ENCODE data around the gene FGD4.

FGD4 gene

DNA sequence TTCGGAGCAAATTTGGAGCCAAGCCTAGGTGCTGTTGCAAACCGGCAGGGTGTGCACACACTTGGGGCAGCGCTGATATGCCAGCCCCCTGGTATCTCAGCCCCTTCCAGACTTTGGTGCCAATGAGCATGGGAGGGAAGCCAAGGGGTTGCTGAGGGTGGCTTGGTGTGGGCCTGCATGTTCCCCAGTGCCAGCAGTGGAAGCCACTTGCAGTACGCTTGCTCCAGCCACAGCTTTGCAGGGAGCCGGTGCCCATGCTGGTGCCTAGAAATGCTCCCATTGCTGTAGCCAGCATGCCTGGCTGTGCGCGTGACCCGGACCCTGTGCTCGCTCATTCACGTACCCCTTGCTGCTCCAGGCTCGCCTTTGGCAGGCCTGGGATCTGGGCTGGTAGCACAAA lies 212.6 kb downstream of the FGD4 start:
- DNase-seq (ENCODE audit: low spot score) = no peak

DNA sequence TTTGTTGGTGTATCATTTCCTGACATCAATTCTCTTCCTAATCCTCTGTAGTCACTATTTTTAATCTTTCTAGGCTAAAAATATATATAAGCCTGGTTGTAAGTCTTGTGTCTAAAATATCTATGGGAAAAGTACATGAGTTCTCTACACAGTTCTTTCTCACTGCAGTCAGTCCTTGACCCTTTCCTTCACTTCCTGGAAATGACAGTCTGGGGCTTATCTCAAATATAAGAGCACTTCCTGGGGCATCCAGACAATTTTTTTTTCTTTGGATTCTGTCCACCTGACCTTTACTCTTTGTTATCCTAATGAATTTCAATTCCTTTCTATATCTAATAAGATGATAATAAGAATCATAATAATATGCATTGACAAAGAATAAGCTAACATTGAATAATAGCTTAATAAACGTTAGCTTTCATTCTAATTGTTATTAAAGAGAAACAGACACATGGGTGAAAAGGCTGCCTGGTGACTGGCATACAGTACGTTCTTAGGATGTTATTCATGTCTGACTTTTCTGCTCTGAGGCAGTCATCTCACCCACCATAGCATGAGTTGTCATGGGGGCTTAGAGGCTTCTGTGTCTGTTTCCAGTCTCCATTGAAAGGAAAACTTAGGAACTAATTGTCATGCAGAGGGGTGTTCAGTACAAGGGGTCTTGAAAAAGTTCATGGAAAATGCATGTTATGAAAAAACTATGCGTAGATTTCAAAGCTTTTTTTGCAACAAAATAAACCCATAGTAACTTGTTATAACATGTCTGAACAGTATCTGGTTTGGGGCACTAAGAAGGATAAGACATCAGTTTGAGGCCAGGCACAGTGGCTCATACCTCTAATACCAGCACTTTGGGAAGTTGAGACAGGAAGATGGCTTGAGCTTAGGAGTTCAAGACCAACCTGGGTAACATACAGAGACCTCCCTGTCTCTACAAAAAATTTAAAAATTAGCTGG lies 213.6 kb downstream of the FGD4 start:
- DNase-seq (ENCODE audit: low spot score) = no peak

DNA sequence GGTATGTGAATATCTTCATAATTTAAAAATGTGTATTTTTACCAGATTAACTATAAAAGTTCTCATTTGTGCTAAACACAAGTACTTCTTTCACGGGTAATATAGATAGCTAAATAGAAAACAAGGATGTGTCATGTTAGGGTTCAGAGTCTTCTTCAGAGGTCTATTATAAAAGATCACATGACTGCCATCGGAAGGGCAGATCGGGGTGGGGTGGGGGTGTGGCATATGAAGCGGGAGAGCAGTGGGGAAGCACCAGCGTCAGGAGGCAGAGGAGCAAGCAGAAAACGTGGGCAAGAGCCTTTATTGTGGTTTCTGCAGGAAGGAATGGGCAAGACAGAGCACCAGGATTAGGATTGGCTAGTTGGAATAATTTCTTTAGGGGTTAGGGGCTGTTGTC lies 216.1 kb downstream of the FGD4 start:
- DNase-seq (ENCODE audit: low spot score) = no peak

DNA sequence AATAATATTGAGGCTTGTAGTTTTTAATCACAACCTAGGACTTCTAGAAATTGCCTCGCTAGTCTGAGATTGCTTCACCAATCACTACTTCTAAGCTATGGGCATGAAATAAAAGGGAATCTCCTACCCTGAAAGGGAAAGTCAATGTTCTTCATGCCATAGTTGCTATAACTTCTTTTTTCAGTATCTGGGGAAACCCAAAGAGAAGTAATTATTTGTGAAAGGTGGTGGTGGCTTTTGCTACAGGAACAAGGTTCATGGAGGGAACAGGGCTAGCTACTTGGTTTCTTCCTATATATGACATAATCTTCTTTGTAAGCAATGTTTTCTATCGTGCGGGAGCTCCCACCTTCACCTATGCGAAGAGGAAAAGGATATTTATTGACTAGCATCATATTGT lies 218.2 kb downstream of the FGD4 start:
- DNase-seq (ENCODE audit: low spot score) = no peak

DNA sequence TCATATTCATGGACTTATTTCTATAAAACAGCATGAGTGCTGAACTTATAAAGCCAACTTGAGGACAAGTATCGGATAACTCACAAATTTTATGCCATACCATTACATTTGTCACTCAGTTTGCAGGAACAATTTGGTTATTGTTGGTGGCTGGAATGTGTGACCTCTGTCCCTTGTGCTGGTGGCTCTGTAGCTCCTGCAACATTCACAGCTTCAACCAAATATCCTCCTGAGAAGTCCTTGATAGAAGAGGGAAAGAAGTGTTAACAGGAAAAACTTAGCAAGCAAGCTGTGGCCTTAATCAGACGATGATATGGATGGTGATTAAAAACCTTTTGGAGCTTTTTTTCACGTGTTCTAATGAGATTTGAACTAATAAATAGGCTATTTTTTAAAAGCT lies 218.8 kb downstream of the FGD4 start:
- no peak for DNase-seq (ENCODE audit: low spot score)

DNA sequence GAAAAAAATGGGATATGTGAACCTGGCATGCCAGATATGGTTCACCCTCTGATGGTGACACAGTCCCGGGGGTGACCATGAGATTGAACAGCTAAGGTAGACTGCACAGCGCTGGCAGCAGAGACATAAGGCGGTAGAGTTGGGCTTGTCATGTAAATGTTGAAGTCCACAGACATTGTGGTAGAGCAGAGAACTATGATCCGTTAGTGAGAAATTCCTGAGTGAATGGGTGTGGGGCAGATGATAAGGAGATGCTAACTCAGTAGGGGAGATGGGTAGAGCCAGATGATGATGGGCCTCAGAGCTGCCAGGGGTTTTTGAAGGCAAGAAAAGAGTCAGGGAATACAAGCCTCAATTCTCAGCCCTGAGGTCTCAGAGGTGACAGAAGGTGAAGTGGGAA lies 228.6 kb downstream of the FGD4 start:
- no peak for DNase-seq (ENCODE audit: low spot score)

DNA sequence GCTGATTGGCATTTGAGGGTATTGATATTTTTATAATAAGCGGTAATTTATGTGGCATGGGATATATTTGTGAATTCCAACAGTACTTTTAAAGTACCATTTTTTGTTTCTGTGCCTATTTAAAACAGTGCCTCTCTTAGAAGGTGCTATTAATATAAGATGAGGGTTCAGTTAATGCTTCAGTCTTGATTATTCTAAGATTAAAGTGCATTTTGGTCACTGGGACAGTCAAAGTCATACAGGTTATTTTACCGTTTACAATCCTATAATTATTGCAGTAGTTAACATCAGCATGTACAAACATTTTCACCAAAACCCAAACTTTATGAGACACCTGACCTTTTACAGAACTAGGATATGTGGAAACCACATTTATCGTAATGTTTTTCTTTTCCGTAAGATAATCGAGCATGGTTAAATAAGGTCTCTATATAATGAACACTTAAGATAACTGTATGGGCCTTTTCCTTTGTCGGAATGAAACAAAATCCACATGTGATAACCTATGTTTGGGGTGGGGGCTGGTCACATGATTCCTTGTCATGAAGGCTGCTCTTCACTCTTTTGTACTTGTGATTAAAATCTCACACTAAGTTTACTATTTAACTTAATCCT lies 242.0 kb downstream of the FGD4 start:
- no peak for DNase-seq (ENCODE audit: low spot score)

DNA sequence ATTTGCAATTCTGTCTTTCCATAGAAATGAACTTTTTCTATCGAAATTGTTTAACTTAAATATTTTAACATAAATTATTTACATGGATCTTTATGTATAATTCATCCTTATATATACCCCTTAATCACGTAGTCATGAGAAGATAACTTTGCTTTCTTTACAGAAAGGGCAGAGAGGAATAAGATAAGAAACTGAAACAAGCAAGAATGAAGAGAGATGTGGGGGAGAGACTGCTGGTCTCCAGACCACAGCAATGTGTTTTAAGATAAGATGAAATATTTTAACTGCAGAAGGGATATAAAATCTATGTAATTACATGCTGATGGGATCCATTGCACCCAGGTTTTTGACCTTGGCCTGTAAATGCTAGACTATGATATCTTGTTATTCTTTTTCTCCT lies 245.1 kb downstream of the FGD4 start:
- DNase-seq (ENCODE audit: low spot score) = no peak

DNA sequence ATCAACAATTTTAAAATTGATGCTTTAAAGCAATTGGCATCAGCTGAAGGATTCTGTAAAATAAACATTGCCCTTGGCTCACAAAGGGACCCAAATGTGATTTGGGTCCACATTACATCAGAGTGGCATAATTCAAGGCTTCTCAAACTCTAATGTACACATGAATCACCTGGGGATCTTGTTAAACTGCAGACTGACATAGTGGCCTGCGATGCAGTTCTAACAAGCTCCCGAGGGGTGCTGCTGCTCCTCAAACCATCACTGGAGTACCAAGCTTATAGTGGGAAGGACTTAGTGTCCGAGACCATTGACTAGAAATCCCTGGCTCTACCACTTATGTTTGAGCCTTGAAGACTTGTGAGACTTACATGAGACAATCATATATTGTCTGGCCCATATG lies 247.9 kb downstream of the FGD4 start:
- no peak for DNase-seq (ENCODE audit: low spot score)

DNA sequence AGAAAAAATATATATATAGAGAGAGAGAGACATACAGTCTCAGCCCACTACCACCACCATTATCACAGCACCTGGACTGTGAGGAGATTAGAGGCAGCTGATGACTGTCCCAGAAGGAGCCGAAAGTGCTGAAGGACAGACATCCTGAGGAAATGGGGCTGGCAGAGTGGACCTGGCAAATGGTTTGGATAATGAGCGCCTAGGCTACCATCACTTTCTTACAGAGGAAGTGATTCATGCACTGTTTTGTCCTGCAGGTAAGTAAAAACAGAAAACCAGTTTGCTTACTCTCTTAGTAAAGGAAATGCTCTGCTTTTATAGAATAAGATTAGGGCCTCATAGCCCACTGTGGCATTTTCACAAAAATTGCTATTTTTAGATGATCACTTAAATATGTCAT lies 251.2 kb downstream of the FGD4 start:
- no peak for DNase-seq (ENCODE audit: low spot score)

DNA sequence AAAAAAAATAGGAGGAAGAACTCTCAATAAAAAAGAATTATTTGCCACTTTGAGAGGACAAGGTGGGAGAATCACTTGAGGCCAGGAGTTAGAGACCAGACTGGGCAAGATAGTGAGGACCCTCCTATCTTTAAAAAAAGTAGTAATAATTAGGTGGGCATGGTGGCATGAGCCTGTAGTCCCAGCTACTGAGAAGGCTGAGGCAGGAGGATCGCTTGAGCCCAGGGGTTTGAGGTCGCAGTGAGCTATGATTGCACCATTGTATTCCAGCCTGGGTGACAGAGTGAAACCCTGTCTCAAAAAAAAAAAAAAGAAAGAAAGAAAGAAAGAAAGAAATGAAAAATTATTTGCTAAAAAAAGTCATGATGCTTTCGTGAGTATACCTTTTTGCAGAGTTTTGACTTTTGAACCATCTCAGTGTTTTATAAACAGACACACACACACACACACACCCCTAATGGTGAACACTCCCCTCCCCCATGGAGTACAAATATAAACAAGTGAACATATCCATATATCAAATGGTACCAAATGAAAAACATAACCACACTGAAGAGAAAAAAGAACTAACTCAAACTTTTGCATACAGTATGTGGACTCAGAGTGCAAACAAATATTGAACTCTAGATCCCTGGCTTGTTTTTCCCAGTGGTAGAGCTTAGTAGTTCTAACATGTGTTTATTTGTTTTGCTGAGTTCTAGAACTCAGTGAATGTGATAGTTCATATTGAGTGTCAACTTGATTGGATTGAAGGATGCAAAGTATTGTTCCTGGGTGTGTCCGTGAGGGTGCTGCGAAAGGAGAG lies 252.0 kb downstream of the FGD4 start:
- DNase-seq (ENCODE audit: low spot score) = no peak

DNA sequence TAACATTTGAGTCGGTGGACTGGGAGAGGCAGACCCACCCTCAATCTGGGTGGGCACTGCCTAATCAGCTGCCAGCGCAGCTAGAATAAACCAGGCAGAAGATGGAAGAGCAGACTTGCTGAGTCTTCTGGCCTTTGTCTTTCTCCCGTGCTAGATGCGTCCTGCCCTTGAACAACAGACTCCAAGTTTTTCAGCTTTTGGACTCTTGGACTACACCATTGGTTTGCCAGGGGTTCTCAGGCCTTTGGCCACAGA lies 252.5 kb downstream of the FGD4 start:
- no peak for DNase-seq (ENCODE audit: low spot score)

DNA sequence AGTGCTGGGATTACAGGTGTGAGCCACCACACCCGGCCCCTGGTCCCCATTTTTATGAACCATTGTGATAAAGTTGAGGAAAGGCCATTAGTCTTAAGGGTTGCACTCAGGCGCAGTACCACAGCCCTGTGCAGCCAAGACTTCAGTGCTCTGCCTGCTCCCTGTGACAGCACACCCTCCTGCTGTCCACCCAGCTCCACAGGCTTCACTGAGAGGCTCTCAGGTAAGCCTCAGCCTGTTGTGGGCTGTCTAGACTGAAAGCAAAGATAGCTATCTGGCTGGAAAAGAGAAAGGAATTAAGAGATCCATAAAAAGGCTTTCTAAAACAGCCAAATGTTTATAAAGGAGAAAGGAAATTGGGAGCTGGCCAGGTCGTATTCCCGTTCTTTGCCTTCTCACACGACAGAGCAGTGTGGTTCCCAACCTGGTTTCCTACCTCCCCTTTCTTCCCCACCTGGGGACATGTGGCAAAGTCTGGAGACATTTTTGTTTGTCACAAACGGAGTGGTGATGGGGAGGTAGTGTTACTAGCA lies 260.6 kb downstream of the FGD4 start:
- DNase-seq (ENCODE audit: low spot score) = no peak

DNA sequence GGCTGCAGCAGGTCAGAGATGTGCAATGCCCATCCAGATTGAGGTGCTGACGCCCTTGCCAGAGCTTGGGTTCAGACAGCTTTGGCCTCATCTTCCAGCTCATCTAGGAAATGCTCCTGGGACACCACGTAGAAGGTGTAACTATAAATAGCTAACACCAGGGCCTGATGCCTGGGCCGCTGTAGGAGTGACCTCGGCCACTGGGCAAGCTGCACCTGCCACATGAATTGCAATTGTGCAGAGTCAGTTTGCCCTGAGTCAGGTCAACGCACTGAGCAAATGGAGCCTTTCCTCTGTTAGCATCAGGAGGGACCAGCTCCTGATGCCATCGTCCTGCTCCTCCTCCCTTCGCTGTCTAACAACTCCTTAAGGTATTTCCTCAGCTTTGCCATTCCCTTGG lies 262.3 kb downstream of the FGD4 start:
- DNase-seq (ENCODE audit: low spot score) = no peak

DNA sequence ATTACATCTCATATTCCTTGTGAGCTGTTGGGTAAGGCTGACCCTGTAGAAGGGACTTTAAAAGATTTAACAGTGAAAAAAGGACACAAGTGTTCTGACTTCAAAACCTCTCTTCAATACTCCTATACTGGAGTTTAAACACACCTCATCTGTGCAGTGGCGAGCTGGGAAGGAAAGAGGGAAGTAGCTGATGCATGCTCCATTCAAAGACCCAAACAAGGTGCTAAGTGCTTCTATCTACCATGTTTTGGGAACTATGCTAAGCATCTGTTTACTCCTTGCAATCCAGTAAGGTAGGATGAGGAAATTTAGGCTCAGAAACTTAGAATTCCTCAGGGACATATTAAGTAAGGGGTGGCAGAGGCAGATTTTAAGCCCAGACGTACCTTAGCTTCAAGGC lies 263.3 kb downstream of the FGD4 start:
- no peak for DNase-seq (ENCODE audit: low spot score)

DNA sequence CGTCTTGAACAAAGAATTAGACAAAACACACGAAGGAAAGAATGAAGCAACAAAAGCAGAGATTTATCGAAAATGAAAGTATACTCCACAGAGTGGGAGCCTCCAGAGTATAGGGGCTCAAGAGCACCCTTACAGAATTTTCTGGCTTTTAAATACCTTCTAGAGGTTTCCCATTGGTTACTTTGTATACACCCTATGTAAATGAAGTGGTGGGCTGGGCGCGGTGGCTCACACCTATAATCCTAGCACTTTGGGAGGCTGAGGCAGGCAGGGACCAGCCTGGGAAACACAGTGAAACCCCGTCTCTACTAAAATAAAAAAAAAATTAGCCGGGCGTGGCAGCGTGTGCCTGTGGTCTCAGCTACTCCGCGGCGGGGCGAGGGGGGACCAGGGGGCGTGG lies 266.7 kb downstream of the FGD4 start:
- no peak for DNase-seq (ENCODE audit: low spot score)

DNA sequence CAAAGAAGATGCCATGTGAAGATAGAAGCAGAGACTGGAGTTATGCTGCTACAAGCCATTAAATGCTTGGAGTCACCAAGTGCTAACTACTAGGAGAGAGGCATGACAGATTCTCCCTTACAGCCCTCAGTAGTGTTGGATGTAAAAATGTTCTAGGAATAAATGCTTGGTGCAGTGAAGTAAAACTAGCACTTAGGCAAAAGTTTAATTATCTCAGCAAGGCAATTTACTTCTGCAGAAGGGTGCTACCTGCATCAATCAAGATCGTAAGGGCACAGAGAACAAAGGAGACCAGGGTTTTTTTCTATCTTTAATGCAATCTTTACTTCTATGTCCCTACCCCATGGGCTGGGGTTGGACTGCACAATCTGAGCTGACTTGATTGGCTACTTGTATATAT lies 270.2 kb downstream of the FGD4 start:
- no peak for DNase-seq (ENCODE audit: low spot score)

DNA sequence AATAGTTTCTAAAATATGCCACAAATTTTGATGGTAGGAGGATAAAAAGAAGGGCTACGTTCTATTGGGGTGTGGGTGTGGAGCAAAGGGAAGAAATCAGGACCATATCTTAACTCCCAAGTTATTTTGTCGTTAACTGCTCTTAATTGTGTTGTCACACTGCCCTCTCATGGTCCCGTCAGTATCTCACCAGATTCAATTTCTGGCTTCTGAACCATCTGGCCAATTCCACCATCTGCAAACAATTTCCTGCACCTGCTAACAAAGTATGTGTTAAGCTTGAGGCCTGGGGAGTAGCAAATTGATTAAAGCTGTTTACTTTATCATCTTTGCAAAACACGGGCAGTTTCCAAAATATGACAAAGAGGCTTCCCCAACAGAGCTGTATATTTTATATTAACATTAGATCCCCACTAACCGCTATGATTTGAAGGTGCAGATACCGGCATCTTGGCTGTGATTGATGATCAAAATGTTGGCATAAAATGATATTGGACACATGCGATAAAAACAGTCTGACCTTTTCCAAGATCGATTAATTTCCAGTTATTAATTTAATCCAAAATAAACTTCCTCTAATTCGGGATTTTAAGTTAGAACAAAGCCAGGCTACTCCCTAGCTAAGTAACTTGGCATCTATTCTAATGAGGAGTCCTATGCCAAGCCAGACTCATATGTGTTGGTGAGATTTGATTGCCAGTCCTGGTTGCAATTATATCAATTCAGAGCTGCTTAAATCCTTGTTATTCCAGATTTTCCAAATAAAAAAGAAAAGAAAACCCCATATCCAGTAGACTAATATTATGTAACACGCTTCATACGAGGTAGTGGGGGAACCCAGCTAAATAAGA lies 272.8 kb downstream of the FGD4 start:
- DNase-seq (ENCODE audit: low spot score) = peak; percentile 56

DNA sequence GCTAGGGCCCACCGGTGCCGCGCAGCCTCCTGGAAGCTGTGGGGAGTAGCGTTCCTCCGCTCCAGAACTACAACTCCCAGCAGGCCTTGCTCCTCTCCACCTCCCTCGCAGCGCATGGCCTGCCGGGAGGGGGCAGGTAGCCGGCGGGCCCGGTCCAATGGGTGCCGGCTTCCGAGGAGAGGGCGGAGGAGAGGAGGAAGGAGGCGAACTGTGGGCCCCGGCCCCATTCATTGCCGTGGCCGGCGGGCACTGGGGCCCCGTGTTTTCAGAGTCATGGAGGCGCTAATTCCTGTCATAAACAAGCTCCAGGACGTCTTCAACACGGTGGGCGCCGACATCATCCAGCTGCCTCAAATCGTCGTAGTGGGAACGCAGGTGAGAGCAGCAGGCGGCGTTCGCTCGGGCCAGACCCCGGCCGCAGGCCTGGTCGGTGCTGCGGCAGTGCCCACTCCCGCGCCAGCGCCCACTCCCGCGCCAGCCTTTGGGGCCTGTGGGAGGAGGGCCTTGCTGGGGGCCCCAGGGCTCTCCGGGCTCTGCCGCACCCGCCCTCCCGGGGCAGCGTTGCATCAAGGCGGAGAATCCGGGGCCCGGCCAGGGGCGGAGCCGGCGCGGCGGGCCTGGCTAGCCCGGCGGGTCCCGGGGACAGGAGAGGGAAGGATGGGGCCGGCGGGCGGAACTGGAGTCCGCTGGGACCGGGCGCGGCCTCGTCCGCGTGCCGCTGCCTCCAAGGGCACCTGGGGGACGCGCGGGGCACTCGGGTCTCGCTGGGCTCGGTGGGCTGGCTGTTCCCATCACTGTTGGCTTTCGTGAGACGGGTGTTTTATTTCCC lies 279.9 kb downstream of the FGD4 start, which contains the start of gene DNM1L:
Gene DNM1L (plus strand): TSS at position 211 of the 829 bp plus-strand sequence. CDS start 63 bp downstream, at position 274.
- DNase-seq (ENCODE audit: low spot score) = peak; percentile 97

DNA sequence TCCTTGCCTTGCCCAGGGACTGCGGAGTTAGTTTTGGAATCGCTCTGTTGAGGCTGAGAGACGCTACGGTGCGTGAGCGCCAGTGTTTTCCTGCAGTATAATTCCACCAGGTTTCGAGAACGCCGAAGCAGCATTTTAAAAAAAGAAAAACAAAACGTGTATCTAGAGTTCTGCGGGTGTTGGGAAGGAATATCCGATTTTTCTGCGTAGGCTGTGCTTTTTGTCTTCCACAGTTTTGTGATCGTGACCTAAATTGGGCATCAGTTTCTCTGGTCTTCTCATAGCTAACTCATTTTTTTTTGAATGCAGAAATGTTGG lies 280.5 kb downstream of the FGD4 start:
- DNase-seq (ENCODE audit: low spot score) = no peak

DNA sequence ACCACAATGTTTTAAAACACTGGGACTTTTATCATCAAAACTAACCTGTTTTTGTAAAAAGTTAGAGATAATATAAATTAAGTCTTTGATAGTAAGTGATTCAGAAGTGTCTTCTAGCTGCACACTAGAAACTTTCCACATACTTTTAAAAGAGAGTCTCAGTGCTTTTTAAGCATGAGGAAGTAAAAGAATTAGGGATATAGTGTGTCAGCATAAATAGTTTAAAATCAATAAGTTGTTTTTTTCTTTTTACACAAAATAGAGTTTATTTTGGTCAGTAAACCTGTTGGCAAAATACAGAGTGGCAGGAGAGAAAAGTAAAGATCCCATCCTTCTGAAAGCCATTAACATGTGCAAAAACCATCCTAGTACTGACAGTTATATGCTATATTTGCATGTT lies 281.4 kb downstream of the FGD4 start:
- no peak for DNase-seq (ENCODE audit: low spot score)

Measured in globus pallidus (tissue), 1 donor.